ENCODE data around the gene HPCAL1.

- TF ChIP-seq CTCF (IDR thresholded peaks at IDR 0.05) = no peak
- TF ChIP-seq EZH2 (IDR thresholded peaks at IDR 0.05; ENCODE audit: borderline replicate concordance, insufficient read depth, low read depth, low read length, poor library complexity, severe bottlenecking) = no peak
Observed at GRCh38 chr2:10460366-10460796, 157.7 kb downstream of the HPCAL1 start.
